Smooth muscle cell (in vitro differentiated cells): ENCODE data around the gene PHF20. TPM values are rescaled to one million over a fixed set of nuclear protein-coding genes. Genes with fewer than 3 reads are reported as not detected.

Experiments
- DNase-seq: peaks from one replicate; lab custom pipeline; 2025; ENCODE audit not compliant: unreplicated experiment; lab: John Stamatoyannopoulos, UW
- H2AFZ ChIP-seq: fragments of 200-600 bp; sonication (generic); 2 replicates; pipeline ENCODE4 v1.6.0; 2016; ENCODE audit warnings: antibody characterized with exemption, low read depth, mild to moderate bottlenecking
- H3F3A ChIP-seq: fragments of 200-600 bp; sonication (generic); 2 replicates; pipeline ENCODE4 v1.6.0; 2017; ENCODE audit warnings: antibody characterized with exemption, low read depth
- H3K27ac ChIP-seq: fragments of 200-600 bp; sonication (generic); 2 replicates; pipeline ENCODE4 v1.5.1; 2016; ENCODE audit warnings: low read depth, mild to moderate bottlenecking
- H3K27me3 ChIP-seq: fragments of 200-600 bp; sonication (generic); 2 replicates; pipeline ENCODE4 v1.6.1; 2016; ENCODE audit warnings: low read depth, mild to moderate bottlenecking
- H3K36me3 ChIP-seq: fragments of 200-600 bp; sonication (generic); 2 replicates; pipeline ENCODE4 v1.5.1; 2016; ENCODE audit warnings: low read depth
- H3K4me1 ChIP-seq: fragments of 200-600 bp; sonication (generic); 2 replicates; pipeline ENCODE4 v1.5.1; 2016; ENCODE audit warnings: low read depth
- H3K4me2 ChIP-seq: fragments of 200-600 bp; sonication (generic); 2 replicates; pipeline ENCODE4 v1.6.0; 2016; ENCODE audit warnings: mild to moderate bottlenecking
- H3K4me3 ChIP-seq: fragments of 200-600 bp; sonication (generic); 2 replicates; pipeline ENCODE4 v1.5.1; 2016; ENCODE audit warnings: mild to moderate bottlenecking
- H3K79me2 ChIP-seq: fragments of 200-600 bp; sonication (generic); 2 replicates; pipeline ENCODE4 v1.6.0; 2016; ENCODE audit warnings: low read depth, mild to moderate bottlenecking
- H3K9ac ChIP-seq: fragments of 200-600 bp; sonication (generic); 2 replicates; pipeline ENCODE4 v1.6.0; 2016; ENCODE audit warnings: low read depth
- H3K9me3 ChIP-seq: fragments of 200-600 bp; sonication (generic); replicated peaks from 2 replicates; pipeline ENCODE4 v1.5.1; 2016; ENCODE audit warnings: low read depth
- H4K20me1 ChIP-seq: fragments of 200-600 bp; sonication (generic); 2 replicates; pipeline ENCODE4 v1.6.0; 2016; ENCODE audit warnings: low read depth
- CTCF ChIP-seq: fragments of 200-600 bp; sonication (generic); IDR thresholded peaks from 2 replicates; pipeline ENCODE4 v1.5.1; 2017; ENCODE audit warnings: borderline replicate concordance, mild to moderate bottlenecking, antibody characterized with exemption; ENCODE audit not compliant: insufficient read depth, poor library complexity, severe bottlenecking
- WGBS: methylation state at CpG from one replicate; pipeline ENCODE4 v1.1.7; 2016; ENCODE audit warnings: low lambda C conversion rate; 5-methylcytosine and 5-hydroxymethylcytosine counted together
- polyA plus RNA-seq: library from polyadenylated mRNA; unstranded; fragments of >200 nt; fragmentation: Nextera tagmentation; extraction: Ambion mirVana; gene quantifications from 2 replicates; pipeline ENCODE4 v1.2.1, GENCODE V29; 2016
- total RNA-seq: library from RNA; depleted of rRNA; stranded (reverse); fragments of >200 nt; gene quantifications from 2 replicates; pipeline ENCODE4 v1.2.3, GENCODE V29; 2014

Gene PHF20
- total and polyA plus RNA-seq, 2 experiments from 2014 or later = 23.3 to 27.4 TPM

DNA sequence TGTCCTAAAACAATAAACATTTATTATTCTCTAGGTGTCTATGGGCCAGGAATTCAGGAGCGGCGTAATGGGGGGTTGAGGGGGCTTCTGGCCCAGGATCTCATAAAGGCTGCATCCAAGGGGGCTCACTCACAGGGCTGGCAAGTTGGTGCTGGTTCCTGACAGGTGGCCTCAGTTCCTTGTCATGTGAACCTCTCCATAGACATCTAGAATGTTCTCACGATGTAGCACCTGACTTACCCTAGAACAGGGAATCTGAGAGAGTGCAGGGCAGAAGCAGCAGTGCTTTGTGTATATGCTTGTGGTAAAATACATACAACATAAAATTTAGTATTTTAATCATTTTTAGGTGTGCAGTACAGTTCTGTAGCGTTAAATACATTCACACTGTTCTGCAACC, 57.1 kb downstream of the PHF20 start:
- Histone ChIP-seq H3K79me2 (peaks cover 34% of the 10 kb centered on the region), H3K27ac (no peak overlapping the region), H3K4me3 (no peak overlapping the region), H3K27me3 (no peaks in the 10 kb centered on the region), H3K36me3 (no peaks in the 10 kb centered on the region), H3K9ac (no peak overlapping the region), H3F3A (no peaks in the 10 kb centered on the region), H3K9me3 (no peaks in the 10 kb centered on the region), H4K20me1 (peaks cover 42% of the 10 kb centered on the region), H3K4me2 (no peak overlapping the region), H3K4me1 (no peaks in the 10 kb centered on the region), H2AFZ (no peak overlapping the region)
- no peak for TF ChIP-seq CTCF
- 99% methylated on average over 4 of the region's 4 CpGs for WGBS
- DNase-seq = no peak

- no peaks in the 10 kb centered on the region for H3K4me1 ChIP-seq
- H3K79me2 ChIP-seq = peaks cover 28% of the 10 kb centered on the region
- peaks cover 40% of the 10 kb centered on the region for H4K20me1 ChIP-seq
- no peak overlapping the region for H3K27ac ChIP-seq
- no peaks in the 10 kb centered on the region for H3K27me3 ChIP-seq
- no peaks in the 10 kb centered on the region for H3K9me3 ChIP-seq
- no peak for TF ChIP-seq CTCF
- H3K36me3 ChIP-seq = no peaks in the 10 kb centered on the region
- H3F3A ChIP-seq = no peaks in the 10 kb centered on the region
- H3K9ac ChIP-seq = no peak overlapping the region
- no peak overlapping the region for H2AFZ ChIP-seq
- DNase-seq = no peak
- no peak overlapping the region for H3K4me2 ChIP-seq
- H3K4me3 ChIP-seq = no peak overlapping the region
These were observed 58.4 kb downstream of the PHF20 start for GRCh38 chr20:35830264-35830663.

GRCh38 chr20:35831029-35831428, 59.2 kb downstream of the PHF20 start:
- H3K27me3 ChIP-seq = no peaks in the 10 kb centered on the region
- no peak overlapping the region for H3K4me2 ChIP-seq
- H3K27ac ChIP-seq = no peak overlapping the region
- WGBS = 100% methylated on average over 1 of the region's 1 CpG
- H3K9ac ChIP-seq = no peak overlapping the region
- H3K36me3 ChIP-seq = no peaks in the 10 kb centered on the region
- H4K20me1 ChIP-seq = peaks cover 45% of the 10 kb centered on the region
- H3K79me2 ChIP-seq = peaks cover 27% of the 10 kb centered on the region
- no peak for DNase-seq
- no peak overlapping the region for H2AFZ ChIP-seq
- H3K9me3 ChIP-seq = no peaks in the 10 kb centered on the region
- H3K4me3 ChIP-seq = no peak overlapping the region
- TF ChIP-seq CTCF = no peak
- H3K4me1 ChIP-seq = no peaks in the 10 kb centered on the region
- H3F3A ChIP-seq = no peaks in the 10 kb centered on the region

- H3K9ac ChIP-seq = no peak overlapping the region
- DNase-seq = no peak
- H3K79me2 ChIP-seq = peaks cover 32% of the 10 kb centered on the region
- no peaks in the 10 kb centered on the region for H3K27me3 ChIP-seq
- no peak overlapping the region for H3K27ac ChIP-seq
- TF ChIP-seq CTCF = no peak
- H2AFZ ChIP-seq = no peak overlapping the region
- no peak overlapping the region for H3K4me2 ChIP-seq
- no peaks in the 10 kb centered on the region for H3K9me3 ChIP-seq
- 91% methylated on average over 2 of the region's 2 CpGs for WGBS
- peaks cover 2% of the 10 kb centered on the region for H3K4me1 ChIP-seq
- no peaks in the 10 kb centered on the region for H3F3A ChIP-seq
- peaks cover 49% of the 10 kb centered on the region for H4K20me1 ChIP-seq
- H3K36me3 ChIP-seq = no peaks in the 10 kb centered on the region
- no peak overlapping the region for H3K4me3 ChIP-seq
These were observed 60.2 kb downstream of the PHF20 start for GRCh38 chr20:35831971-35832370.
